Stimulated activated CD8-positive, alpha-beta memory T cell treated with anti-CD3 and anti-CD28 coated beads, Interleukin-4, amount 100 ng/mL, for 24 hours (primary cell): Measurements from ENCODE around the gene JUN.
A peak's percentile ranks its signal among the peaks of the same experiment; 100 is the strongest.

ENCODE experiments used
- DNase-seq: peaks from one replicate; pipeline ENCODE4 v3.0.0-alpha.2; 2020; ENCODE audit warnings: low read depth

The JUN gene

GRCh38 chr1:58783090-58783992 lies 506 bp downstream of the JUN start:
- peak; percentile 15 for DNase-seq

GRCh38 chr1:58782178-58783089 lies 1.4 kb downstream of the JUN start:
- DNase-seq: peak; percentile 37

GRCh38 chr1:58781541-58782177 lies 2.2 kb downstream of the JUN start:
- peak; percentile 23 for DNase-seq

- no peak for DNase-seq
Observed at GRCh38 chr1:58780836-58781452, 2.9 kb downstream of the JUN start.

GRCh38 chr1:58780411-58780810 lies 3.4 kb downstream of the JUN start:
- no peak for DNase-seq

DNA sequence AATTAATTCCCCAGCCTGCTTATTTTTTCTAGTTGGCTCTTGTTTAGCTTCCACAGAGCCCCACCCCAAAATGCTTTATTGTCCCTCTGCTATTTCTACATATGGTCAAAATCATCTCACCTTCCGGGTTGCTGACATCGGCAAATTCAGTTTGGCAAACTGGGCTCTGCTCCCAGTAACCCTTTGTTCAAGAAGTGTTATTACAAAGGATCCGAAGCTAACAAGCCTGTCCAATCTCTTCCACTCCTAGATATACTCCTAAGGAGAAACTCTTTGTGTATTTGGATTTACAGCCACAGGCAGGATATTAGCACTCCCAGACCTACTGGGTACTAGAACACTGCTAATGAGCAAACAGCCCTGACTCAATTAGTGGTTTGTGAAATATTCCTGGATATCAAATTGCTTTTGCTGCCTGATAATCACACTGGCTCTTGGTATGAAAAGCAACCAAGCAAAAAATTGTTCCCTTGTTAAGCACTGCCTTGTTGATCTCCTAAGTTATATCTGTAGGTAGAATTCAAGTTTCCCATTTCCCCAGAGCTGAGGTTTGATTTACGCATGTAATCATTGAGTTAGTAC lies 4.0 kb downstream of the JUN start:
- no peak for DNase-seq

DNA sequence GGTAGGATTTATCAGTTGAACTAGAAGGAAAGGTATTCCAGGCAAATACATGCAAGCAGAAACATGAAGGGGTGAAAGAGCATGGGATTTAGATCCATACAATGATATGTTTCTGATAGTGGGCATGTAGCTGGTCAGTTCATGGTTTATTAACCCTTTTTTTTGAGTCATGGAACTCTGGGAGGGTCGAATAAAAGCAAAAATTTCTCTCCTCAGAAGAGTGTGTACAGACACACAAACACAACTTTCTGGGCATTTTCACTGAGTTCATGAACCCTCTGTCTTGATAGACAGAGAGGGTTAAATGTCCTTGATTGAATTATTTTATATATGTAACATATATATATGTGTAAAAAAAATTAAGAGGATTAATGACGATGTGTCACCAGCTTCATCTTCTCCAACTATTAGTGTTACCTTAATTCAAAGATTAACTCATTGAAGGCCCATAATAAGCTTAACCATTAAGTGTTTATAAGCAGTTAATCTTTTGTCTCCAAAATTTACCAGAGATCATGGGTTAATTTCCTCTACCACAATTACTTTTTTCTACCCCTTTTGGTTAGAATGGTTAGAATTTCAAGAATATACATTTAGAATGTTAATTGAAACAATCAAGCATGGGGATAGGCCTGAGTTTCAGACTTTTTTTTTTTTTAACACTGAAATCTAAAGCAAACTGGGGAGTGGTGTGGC lies 4.6 kb downstream of the JUN start:
- no peak for DNase-seq

- no peak for DNase-seq
Observed at GRCh38 chr1:58778385-58779000, 5.4 kb downstream of the JUN start.

GRCh38 chr1:58774027-58774426 lies 9.8 kb downstream of the JUN start:
- no peak for DNase-seq

- DNase-seq: no peak
Observed at GRCh38 chr1:58773406-58773840, 10.4 kb downstream of the JUN start.

- no peak for DNase-seq
Observed at GRCh38 chr1:58769809-58770320, 14.0 kb downstream of the JUN start.

DNA sequence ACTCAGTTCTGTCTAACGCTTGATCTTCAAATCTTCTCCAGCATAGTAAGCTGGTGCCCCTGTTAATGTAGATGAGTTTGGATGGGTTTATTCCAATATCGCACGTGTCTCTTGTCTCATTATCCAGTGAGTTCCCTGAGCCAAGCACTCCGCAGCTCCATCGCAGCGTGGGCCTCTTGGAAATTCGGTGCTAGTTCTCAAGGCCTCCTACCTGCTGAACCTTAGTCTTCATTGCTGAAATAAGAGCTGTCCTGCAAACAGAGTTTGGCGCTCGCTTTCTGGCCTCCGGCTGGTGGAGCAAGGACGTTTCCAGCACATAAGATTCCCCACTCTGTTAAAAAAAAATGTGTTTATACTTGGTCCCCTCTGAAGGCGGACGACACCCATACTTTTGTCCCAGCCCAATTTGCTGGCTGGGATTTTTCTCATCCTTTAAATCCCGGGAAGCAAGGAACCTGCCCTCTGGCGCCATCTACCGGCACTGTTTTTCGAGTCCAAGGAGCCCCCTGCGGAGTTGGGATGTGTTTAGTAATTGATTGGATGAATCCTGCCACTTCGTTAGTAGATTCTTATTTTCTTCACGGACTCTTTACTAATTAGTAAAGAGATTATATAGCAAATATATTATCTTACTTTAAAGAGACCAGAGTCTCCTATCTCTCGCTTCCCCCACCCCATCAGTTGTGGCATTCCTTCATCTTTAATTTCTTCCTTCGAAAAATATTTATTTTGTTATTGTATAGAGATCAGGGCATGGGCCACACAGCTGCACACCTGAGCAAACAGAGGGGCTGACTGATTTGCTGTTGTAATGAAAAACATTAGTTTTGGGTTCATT lies 14.7 kb downstream of the JUN start:
- peak; percentile 31 for DNase-seq

- DNase-seq: no peak
Observed at GRCh38 chr1:58768191-58768731, 15.6 kb downstream of the JUN start.

DNA sequence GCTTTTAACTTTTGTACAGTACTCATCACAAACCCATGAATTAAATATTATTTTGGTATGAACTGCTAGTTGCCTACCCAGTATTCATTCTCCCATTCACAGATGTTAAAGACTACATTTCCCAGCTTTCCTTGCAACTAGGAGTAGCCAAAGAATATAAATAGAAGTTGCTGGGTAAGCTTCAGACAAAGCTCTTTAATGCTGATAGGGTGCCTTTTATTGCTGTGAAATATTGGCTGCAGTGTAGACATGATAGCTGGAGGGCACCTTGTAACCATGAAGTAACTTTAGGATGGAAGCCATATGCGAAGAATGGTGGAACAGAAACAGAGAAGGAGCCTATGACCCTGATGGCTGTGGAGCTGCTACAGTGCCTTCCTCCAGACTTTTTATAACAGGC lies 16.7 kb downstream of the JUN start:
- DNase-seq: no peak

DNA sequence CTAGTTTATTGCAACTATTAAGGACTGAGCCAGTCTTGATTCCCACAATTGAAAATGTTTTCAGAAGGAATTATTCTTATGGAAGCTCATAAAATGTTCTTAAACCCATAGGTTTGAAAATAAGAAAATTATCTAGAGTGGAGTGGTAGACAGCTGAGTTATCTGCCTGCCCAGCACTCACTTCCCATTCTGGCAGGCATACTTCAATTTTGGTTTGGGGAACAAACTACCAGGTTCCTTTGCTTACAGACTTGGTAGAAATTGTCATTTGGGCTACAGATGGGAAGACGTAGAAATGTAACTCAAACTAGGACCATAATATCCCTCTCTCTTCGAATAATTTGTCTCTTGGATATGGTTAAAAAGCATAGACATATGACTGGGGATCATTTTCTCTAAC lies 18.4 kb downstream of the JUN start:
- no peak for DNase-seq

GRCh38 chr1:58765006-58765405 lies 18.8 kb downstream of the JUN start:
- no peak for DNase-seq

DNA sequence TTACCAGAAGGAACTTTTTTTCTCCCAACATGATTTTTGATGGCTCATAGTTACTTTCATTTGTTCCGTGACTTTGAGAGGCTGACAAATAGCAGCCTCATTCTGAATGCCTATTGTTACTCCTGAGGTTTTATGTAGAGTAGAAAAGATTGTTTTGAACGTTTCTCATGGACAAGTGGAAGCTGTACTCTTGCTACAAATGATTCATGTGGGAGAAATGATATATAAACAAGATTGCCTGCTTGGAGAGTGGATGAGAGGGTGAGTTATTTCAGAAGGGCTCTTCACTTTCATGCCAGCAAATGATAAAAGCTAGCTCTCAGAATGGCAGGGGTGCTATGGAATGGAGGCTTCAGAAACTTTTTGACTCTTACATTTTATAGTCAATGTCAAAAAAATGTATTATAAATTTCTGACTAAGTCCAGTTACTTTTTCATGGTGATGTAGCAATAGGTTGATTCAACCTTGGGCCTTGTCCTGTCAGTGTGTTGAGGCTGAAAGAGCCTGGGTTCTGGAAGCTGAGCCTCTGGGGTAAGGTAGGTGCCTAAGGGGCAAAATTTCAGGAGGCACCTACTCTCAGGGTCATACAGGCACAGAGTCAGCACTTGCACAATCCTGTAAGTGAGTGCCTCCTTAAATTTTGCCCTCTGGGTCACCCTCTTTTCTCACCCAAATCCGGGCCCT lies 19.4 kb downstream of the JUN start:
- DNase-seq: no peak

- no peak for DNase-seq
Observed at GRCh38 chr1:58763214-58763613, 20.6 kb downstream of the JUN start.
